Dendritic cell treated with granulocyte-macrophage colony-stimulating factor and Interleukin-4, amounts not matched to agents 40 ng/mL and 50 ng/mL, for 4 days (primary cell): ENCODE data around the gene GRK3.
"Not testable (repeated sequence)": the region's sequence is repeated elsewhere in the genome, so short reads cannot be mapped to it uniquely, and the experiment has no call there.

Experiments used
- H3K27ac Mint-ChIP-seq: one replicate; pipeline ENCODE4 v1.8.0; 2022; ENCODE audit warnings: mild to moderate bottlenecking, mixed read lengths
- H3K27me3 Mint-ChIP-seq: one replicate; pipeline ENCODE4 v1.8.0; 2022; ENCODE audit warnings: mild to moderate bottlenecking, mixed read lengths
- H3K36me3 Mint-ChIP-seq: one replicate; pipeline ENCODE4 v1.8.0; 2022; ENCODE audit warnings: low read depth, mixed read lengths
- H3K4me1 Mint-ChIP-seq: one replicate; pipeline ENCODE4 v1.8.0; 2022; ENCODE audit warnings: low read depth, mixed read lengths
- H3K4me3 Mint-ChIP-seq: one replicate; pipeline ENCODE4 v1.8.0; 2022; ENCODE audit warnings: mild to moderate bottlenecking, moderate library complexity, mixed read lengths
- H3K9me3 Mint-ChIP-seq: one replicate; pipeline ENCODE4 v1.8.0; 2022; ENCODE audit warnings: mixed read lengths
- intact Hi-C: fragments of 100-400 bp; cut with micrococcal nuclease; formaldehyde crosslinking; loops from one replicate; pipeline ENCODE4 v1.15.0; 2022

GRK3 gene

GRCh38 chr22:25564320-25564978, at the start of gene GRK3:
TSS of gene GRK3 (plus strand) at chr22:25564675. CDS start at chr22:25565041, 366 bp downstream.
- Mint-ChIP-seq H3K9me3 (no peaks in the 10 kb centered on the region), H3K4me1 (peaks cover 33% of the 10 kb centered on the region), H3K27me3 (no peaks in the 10 kb centered on the region), H3K4me3 (peak within 1 kb of the TSS; percentile 94), H3K27ac (peak within 1 kb of the TSS; percentile 94), H3K36me3 (peaks cover 26% of the 10 kb centered on the region)
- intact Hi-C loops = no loop called here

- Mint-ChIP-seq H3K9me3 (peaks cover 15% of the 10 kb centered on the region), H3K27me3 (peaks cover 2% of the 10 kb centered on the region), H3K27ac (no peak overlapping the region), H3K36me3 (peaks cover 7% of the 10 kb centered on the region), H3K4me3 (no peak overlapping the region), H3K4me1 (no peaks in the 10 kb centered on the region)
- intact Hi-C loops = no loop called here
Observed at GRCh38 chr22:25518000-25518663, 46.3 kb upstream of the GRK3 start.

- intact Hi-C loops = no loop called here
- H3K4me1 Mint-ChIP-seq = no peaks in the 10 kb centered on the region
Observed at GRCh38 chr22:25525376-25525775, 39.1 kb upstream of the GRK3 start.

GRCh38 chr22:25525804-25526584, 38.5 kb upstream of the GRK3 start:
- H3K27me3 Mint-ChIP-seq, H3K4me1 Mint-ChIP-seq, intact Hi-C loops, H3K27ac Mint-ChIP-seq, H3K4me3 Mint-ChIP-seq: not testable (repeated sequence)
- Mint-ChIP-seq H3K9me3 (peaks cover 33% of the 10 kb centered on the region), H3K36me3 (peaks cover 14% of the 10 kb centered on the region)

More at GRCh38 chr22:25525376-25525775, 39.1 kb upstream of the GRK3 start:
- Mint-ChIP-seq H3K27me3 (no peaks in the 10 kb centered on the region), H3K36me3 (peaks cover 14% of the 10 kb centered on the region), H3K9me3 (peaks cover 33% of the 10 kb centered on the region), H3K4me3 (no peak overlapping the region), H3K27ac (no peak overlapping the region)

- H3K27ac Mint-ChIP-seq, intact Hi-C loops, H3K27me3 Mint-ChIP-seq, H3K4me3 Mint-ChIP-seq, H3K36me3 Mint-ChIP-seq, H3K4me1 Mint-ChIP-seq: not testable (repeated sequence)
- H3K9me3 Mint-ChIP-seq = peaks cover 24% of the 10 kb centered on the region
Observed at GRCh38 chr22:25527016-25527415, 37.5 kb upstream of the GRK3 start.

GRCh38 chr22:25528068-25528467, 36.4 kb upstream of the GRK3 start:
- H3K4me1 Mint-ChIP-seq, H3K27me3 Mint-ChIP-seq, H3K4me3 Mint-ChIP-seq, H3K27ac Mint-ChIP-seq, intact Hi-C loops, H3K36me3 Mint-ChIP-seq: not testable (repeated sequence)
- H3K9me3 Mint-ChIP-seq = peaks cover 18% of the 10 kb centered on the region

- H3K36me3 Mint-ChIP-seq, H3K4me1 Mint-ChIP-seq, H3K4me3 Mint-ChIP-seq, H3K27ac Mint-ChIP-seq, intact Hi-C loops, H3K27me3 Mint-ChIP-seq: not testable (repeated sequence)
- peaks cover 18% of the 10 kb centered on the region for H3K9me3 Mint-ChIP-seq
Observed at GRCh38 chr22:25529059-25529458, 35.4 kb upstream of the GRK3 start.

- H3K36me3 Mint-ChIP-seq, H3K4me3 Mint-ChIP-seq, H3K27me3 Mint-ChIP-seq, intact Hi-C loops, H3K4me1 Mint-ChIP-seq, H3K27ac Mint-ChIP-seq: not testable (repeated sequence)
- H3K9me3 Mint-ChIP-seq = peaks cover 12% of the 10 kb centered on the region
Observed at GRCh38 chr22:25529541-25530137, 34.8 kb upstream of the GRK3 start.

- H3K36me3 Mint-ChIP-seq, intact Hi-C loops, H3K4me3 Mint-ChIP-seq, H3K4me1 Mint-ChIP-seq, H3K9me3 Mint-ChIP-seq, H3K27ac Mint-ChIP-seq, H3K27me3 Mint-ChIP-seq: not testable (repeated sequence)
Observed at GRCh38 chr22:25531677-25532076, 32.8 kb upstream of the GRK3 start.

- Mint-ChIP-seq H3K4me3 (no peak overlapping the region), H3K4me1 (peaks cover 5% of the 10 kb centered on the region), H3K36me3 (no peaks in the 10 kb centered on the region), H3K9me3 (no peaks in the 10 kb centered on the region), H3K27me3 (peaks cover 3% of the 10 kb centered on the region), H3K27ac (no peak overlapping the region)
- intact Hi-C loops = no loop called here
Observed at GRCh38 chr22:25534724-25535123, 29.8 kb upstream of the GRK3 start.

GRCh38 chr22:25536589-25536988, 27.9 kb upstream of the GRK3 start:
- H3K27ac Mint-ChIP-seq = no peak overlapping the region
- H3K4me3 Mint-ChIP-seq = no peak overlapping the region
- peaks cover under 1% of the 10 kb centered on the region for H3K27me3 Mint-ChIP-seq
- no peaks in the 10 kb centered on the region for H3K9me3 Mint-ChIP-seq
- H3K4me1 Mint-ChIP-seq = peaks cover 23% of the 10 kb centered on the region
- no peaks in the 10 kb centered on the region for H3K36me3 Mint-ChIP-seq
- intact Hi-C loops = no loop called here

- Mint-ChIP-seq H3K27me3 (no peaks in the 10 kb centered on the region), H3K4me1 (peaks cover 49% of the 10 kb centered on the region), H3K9me3 (no peaks in the 10 kb centered on the region), H3K36me3 (no peaks in the 10 kb centered on the region), H3K27ac (peak overlapping the region; percentile 73), H3K4me3 (no peak overlapping the region)
- intact Hi-C loops = loop anchor here (10.0 kb wide), 3 partner anchors 84 to 234 kb away; no protein-coding TSS in a partner anchor
Observed at GRCh38 chr22:25540166-25540907, 24.1 kb upstream of the GRK3 start.

- H3K27ac Mint-ChIP-seq = peak overlapping the region; percentile 73
- intact Hi-C loops = loop anchor here (10.0 kb wide), 3 partner anchors 84 to 234 kb away; no protein-coding TSS in a partner anchor
- no peaks in the 10 kb centered on the region for H3K9me3 Mint-ChIP-seq
- H3K4me3 Mint-ChIP-seq = no peak overlapping the region
- no peaks in the 10 kb centered on the region for H3K36me3 Mint-ChIP-seq
- no peaks in the 10 kb centered on the region for H3K27me3 Mint-ChIP-seq
- peaks cover 57% of the 10 kb centered on the region for H3K4me1 Mint-ChIP-seq
Observed at GRCh38 chr22:25540908-25541660, 23.4 kb upstream of the GRK3 start.
